OCI-LY1 (cell line): ENCODE results near the gene HELZ2.

Source experiments
- EZH2 ChIP-seq: fragments of 200-600 bp; sonication (generic), shearing (Covaris generic); IDR thresholded peaks from 2 replicates; pipeline ENCODE4 v1.8.0; 2017; ENCODE audit warnings: borderline replicate concordance, mixed run types, mild to moderate bottlenecking, antibody characterized with exemption, low read length, moderate library complexity, mixed read lengths
- TF ChIP-seq, protein P1 (sequence below): fragments of 200-600 bp; sonication (generic), shearing (Covaris generic); IDR thresholded peaks from 2 replicates; pipeline ENCODE4 v1.5.1; 2017; ENCODE audit warnings: mild to moderate bottlenecking, antibody characterized with exemption, low read length, moderate library complexity, mixed read lengths

DNA sequence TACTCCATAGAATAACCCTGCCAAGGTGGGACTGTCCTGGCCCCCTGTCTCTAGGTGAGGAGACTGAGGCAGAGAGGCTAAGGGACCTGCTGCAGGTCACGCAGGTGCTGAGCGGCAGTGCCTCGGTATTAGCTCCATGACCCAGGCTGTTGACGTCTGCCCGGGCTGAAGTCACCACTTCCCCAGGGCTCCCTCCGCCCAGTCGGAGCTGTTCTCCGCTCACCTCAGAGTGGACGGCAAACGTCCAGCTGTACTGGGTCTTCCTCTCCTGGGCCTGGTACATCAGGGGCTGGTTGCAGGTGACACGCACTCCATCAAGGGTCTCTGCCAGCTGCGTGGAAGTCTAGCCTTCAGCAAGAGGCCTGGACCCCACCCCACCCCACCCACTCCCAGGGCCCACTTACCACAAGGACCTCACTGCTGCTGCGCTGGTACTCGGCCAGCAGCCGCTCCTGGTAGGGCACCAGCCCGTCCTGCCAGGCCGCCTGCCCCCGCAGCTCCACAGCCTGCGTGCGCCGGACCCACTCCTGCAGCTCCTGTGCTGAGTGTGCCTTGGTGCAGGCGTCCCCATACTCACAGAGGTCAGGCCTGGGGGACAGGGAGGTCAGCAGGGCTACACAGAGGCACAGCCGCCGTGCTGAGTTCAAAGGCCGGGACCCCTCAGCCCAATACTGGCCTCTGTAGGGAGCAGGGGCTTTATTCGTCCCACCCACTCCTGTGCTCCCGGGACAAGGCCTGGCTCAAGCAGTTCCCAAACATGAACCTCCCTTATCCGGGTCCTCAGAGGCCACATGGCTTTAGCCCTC is 3.6 kb downstream of the HELZ2 start:
- TF ChIP-seq, protein P1, sequence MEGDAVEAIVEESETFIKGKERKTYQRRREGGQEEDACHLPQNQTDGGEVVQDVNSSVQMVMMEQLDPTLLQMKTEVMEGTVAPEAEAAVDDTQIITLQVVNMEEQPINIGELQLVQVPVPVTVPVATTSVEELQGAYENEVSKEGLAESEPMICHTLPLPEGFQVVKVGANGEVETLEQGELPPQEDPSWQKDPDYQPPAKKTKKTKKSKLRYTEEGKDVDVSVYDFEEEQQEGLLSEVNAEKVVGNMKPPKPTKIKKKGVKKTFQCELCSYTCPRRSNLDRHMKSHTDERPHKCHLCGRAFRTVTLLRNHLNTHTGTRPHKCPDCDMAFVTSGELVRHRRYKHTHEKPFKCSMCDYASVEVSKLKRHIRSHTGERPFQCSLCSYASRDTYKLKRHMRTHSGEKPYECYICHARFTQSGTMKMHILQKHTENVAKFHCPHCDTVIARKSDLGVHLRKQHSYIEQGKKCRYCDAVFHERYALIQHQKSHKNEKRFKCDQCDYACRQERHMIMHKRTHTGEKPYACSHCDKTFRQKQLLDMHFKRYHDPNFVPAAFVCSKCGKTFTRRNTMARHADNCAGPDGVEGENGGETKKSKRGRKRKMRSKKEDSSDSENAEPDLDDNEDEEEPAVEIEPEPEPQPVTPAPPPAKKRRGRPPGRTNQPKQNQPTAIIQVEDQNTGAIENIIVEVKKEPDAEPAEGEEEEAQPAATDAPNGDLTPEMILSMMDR = no peak
- no peak for TF ChIP-seq EZH2
